Adrenal gland (tissue), 5 donors: Measurements from ENCODE around the gene CHPF2.

ENCODE experiments used
- POLR2A ChIP-seq, 2 donors: fragments of 450-650 bp; IDR thresholded peaks; one replicate each; pipeline ENCODE4 v1.6.1; 2017; ENCODE audit warnings: antibody characterized with exemption in 2 of 2, mild to moderate bottlenecking in 2 of 2, moderate library complexity in 1 of 2
- TF ChIP-seq, protein P1 (sequence below), 6 experiments: fragments of 450-650 bp in 4 of 6; fragments of 200-600 bp in 2 of 6; sonication (generic) in 1 of 6; IDR thresholded peaks; 1 replicate in 5 of 6; 2 replicates in 1 of 6; pipeline versions ENCODE4 v1.5.1 to v1.8.0; 2016 to 2021; ENCODE audit warnings: antibody characterized with exemption in 6 of 6, mild to moderate bottlenecking in 2 of 6, moderate library complexity in 1 of 6
- donor health status: DM: no; HTN: no; CAD: no.

- TF ChIP-seq, protein P1, sequence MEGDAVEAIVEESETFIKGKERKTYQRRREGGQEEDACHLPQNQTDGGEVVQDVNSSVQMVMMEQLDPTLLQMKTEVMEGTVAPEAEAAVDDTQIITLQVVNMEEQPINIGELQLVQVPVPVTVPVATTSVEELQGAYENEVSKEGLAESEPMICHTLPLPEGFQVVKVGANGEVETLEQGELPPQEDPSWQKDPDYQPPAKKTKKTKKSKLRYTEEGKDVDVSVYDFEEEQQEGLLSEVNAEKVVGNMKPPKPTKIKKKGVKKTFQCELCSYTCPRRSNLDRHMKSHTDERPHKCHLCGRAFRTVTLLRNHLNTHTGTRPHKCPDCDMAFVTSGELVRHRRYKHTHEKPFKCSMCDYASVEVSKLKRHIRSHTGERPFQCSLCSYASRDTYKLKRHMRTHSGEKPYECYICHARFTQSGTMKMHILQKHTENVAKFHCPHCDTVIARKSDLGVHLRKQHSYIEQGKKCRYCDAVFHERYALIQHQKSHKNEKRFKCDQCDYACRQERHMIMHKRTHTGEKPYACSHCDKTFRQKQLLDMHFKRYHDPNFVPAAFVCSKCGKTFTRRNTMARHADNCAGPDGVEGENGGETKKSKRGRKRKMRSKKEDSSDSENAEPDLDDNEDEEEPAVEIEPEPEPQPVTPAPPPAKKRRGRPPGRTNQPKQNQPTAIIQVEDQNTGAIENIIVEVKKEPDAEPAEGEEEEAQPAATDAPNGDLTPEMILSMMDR (IDR thresholded peaks at IDR 0.05) = no peak
- TF ChIP-seq POLR2A (IDR thresholded peaks at IDR 0.05) = no peak
Measured at GRCh38 chr7:151272877-151273276, 40.6 kb downstream of the CHPF2 start.
